SJSA1 (cell line): Measurements from ENCODE around the gene PSME4. TPM values are rescaled to one million over a fixed set of nuclear protein-coding genes. Genes with fewer than 3 reads are reported as not detected.
"Not testable (repeated sequence)": the region's sequence is repeated elsewhere in the genome, so short reads cannot be mapped to it uniquely, and the experiment has no call there.

Source experiments
- DNase-seq, 2 experiments: peaks; one replicate each; pipeline ENCODE4 v3.0.0-alpha.2; 2015 to 2020; ENCODE audit warnings: low spot score in 2 of 2, low read depth in 1 of 2
- H3K27ac ChIP-seq: fragments of 250-450 bp; sonication (Bioruptor Pico); 2 replicates; pipeline ENCODE4 v1.5.1; 2020; ENCODE audit warnings: mild to moderate bottlenecking, moderate library complexity
- H3K27me3 ChIP-seq: fragments of 250-450 bp; sonication (Bioruptor Pico); replicated peaks from 2 replicates; pipeline ENCODE4 v1.5.1; 2020; ENCODE audit warnings: mild to moderate bottlenecking, moderate library complexity
- H3K36me3 ChIP-seq: fragments of 250-450 bp; sonication (Bioruptor Pico); 2 replicates; pipeline ENCODE4 v1.5.1; 2020; ENCODE audit warnings: mild to moderate bottlenecking
- H3K4me1 ChIP-seq: fragments of 250-450 bp; sonication (Bioruptor Pico); replicated peaks from 2 replicates; pipeline ENCODE4 v1.6.1; 2021; ENCODE audit warnings: mild to moderate bottlenecking
- H3K4me3 ChIP-seq: fragments of 250-450 bp; sonication (Bioruptor Pico); 2 replicates; pipeline ENCODE4 v1.5.1; 2020; ENCODE audit warnings: mild to moderate bottlenecking
- H3K9me3 ChIP-seq: fragments of 250-450 bp; sonication (Bioruptor Pico); replicated peaks from 2 replicates; pipeline ENCODE4 v1.5.1; 2020; ENCODE audit warnings: mild to moderate bottlenecking
- total RNA-seq: library from RNA; depleted of rRNA; stranded (reverse); fragments of >200 nt; shearing (Covaris generic); gene quantifications from 2 replicates; pipeline ENCODE4 v1.2.3, GENCODE V29; 2014; rRNA removed

PSME4 gene
- total RNA-seq, 1 experiment from 2014 or later: 44.9 TPM

- no peaks in the 10 kb centered on the region for H3K27me3 ChIP-seq
- H3K9me3 ChIP-seq: 0 out of 2 replicates have a peak, but pooled peaks cover 2% of the 10 kb centered on the region
- no peak overlapping the region for H3K4me3 ChIP-seq
- H3K4me1 ChIP-seq: no peaks in the 10 kb centered on the region
- no peak for DNase-seq
- no peak overlapping the region for H3K27ac ChIP-seq
- no peaks in the 10 kb centered on the region for H3K36me3 ChIP-seq
Observed at GRCh38 chr2:53828331-53828730, 142.5 kb downstream of the PSME4 start.

- no peak overlapping the region for H3K4me3 ChIP-seq
- H3K27me3 ChIP-seq: no peaks in the 10 kb centered on the region
- H3K36me3 ChIP-seq: no peaks in the 10 kb centered on the region
- H3K27ac ChIP-seq: no peak overlapping the region
- DNase-seq: no peak
- H3K9me3 ChIP-seq: 0 out of 2 replicates have a peak, but pooled peaks cover 2% of the 10 kb centered on the region
- no peaks in the 10 kb centered on the region for H3K4me1 ChIP-seq
Observed at GRCh38 chr2:53827398-53828175, 143.2 kb downstream of the PSME4 start.

- H3K27ac ChIP-seq: no peak overlapping the region
- H3K4me3 ChIP-seq: no peak overlapping the region
- no peaks in the 10 kb centered on the region for H3K27me3 ChIP-seq
- DNase-seq: no peak
- 0 out of 2 replicates have a peak, but pooled peaks cover 2% of the 10 kb centered on the region for H3K9me3 ChIP-seq
- H3K4me1 ChIP-seq: no peaks in the 10 kb centered on the region
- H3K36me3 ChIP-seq: no peaks in the 10 kb centered on the region
Observed at GRCh38 chr2:53826587-53827397, 144.0 kb downstream of the PSME4 start.

GRCh38 chr2:53826030-53826410, 144.8 kb downstream of the PSME4 start:
- H3K36me3 ChIP-seq: no peaks in the 10 kb centered on the region
- H3K4me3 ChIP-seq: no peak overlapping the region
- no peak for DNase-seq
- H3K27ac ChIP-seq: no peak overlapping the region
- 0 out of 2 replicates have a peak, but pooled peaks cover 2% of the 10 kb centered on the region for H3K9me3 ChIP-seq
- no peaks in the 10 kb centered on the region for H3K27me3 ChIP-seq
- no peaks in the 10 kb centered on the region for H3K4me1 ChIP-seq

- H3K27me3 ChIP-seq, H3K27ac ChIP-seq, H3K4me1 ChIP-seq, DNase-seq, H3K4me3 ChIP-seq, H3K9me3 ChIP-seq: not testable (repeated sequence)
- peaks cover 12% of the 10 kb centered on the region for H3K36me3 ChIP-seq
Observed at GRCh38 chr2:53823639-53824038, 147.2 kb downstream of the PSME4 start.

- no peak for DNase-seq
- Histone ChIP-seq H3K4me1 (no peaks in the 10 kb centered on the region), H3K36me3 (peaks cover 17% of the 10 kb centered on the region), H3K27me3 (no peaks in the 10 kb centered on the region), H3K9me3 (no peaks in the 10 kb centered on the region), H3K4me3 (no peak overlapping the region), H3K27ac (no peak overlapping the region)
Observed at GRCh38 chr2:53821810-53822209, 149.0 kb downstream of the PSME4 start.

DNA sequence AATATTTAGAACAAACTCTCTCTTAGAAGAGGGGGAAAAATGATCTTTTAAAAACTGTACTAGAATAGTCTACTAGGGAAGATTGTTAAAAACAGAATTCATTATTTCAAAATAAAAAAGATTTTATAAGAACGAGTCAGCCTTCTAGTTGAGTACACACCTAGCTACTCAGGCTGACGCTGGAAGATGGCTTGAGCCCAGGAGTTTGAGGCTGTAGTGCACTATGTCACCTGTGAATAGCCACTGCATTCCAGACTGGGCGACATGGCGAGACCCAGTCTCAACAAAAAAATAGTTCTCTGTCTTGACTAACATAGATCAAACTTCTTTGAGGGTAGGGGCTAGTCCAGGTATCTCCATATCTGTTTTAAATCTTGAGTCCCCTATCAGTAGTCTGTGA, 150.1 kb downstream of the PSME4 start:
- no peaks in the 10 kb centered on the region for H3K4me1 ChIP-seq
- no peak for DNase-seq

DNA sequence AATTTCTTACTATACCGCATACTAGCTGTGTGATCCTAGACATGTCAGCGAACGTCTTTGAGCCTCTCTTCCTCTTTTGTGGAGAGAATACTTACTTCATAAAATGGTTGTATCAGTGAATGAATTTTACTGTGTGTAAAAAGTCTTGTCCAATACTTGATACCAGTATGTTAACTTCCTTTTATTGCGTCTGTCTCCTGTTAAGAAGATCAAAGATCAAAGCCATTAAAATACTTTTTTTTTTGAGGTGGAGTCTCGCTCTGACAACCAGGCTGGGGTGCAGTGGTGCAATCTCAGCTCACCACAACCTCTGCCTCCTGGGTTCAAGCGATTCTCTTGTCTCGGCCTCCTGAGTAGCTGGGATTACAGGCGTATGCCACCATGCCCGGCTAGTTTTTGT, 150.7 kb downstream of the PSME4 start:
- no peaks in the 10 kb centered on the region for H3K4me1 ChIP-seq
- H3K27ac ChIP-seq: no peak overlapping the region
- no peaks in the 10 kb centered on the region for H3K27me3 ChIP-seq
- DNase-seq: no peak
- peaks cover 32% of the 10 kb centered on the region for H3K36me3 ChIP-seq
- H3K9me3 ChIP-seq: no peaks in the 10 kb centered on the region
- no peak overlapping the region for H3K4me3 ChIP-seq

More for the DNA sequence above, 150.1 kb downstream of the PSME4 start:
- H3K27me3 ChIP-seq: no peaks in the 10 kb centered on the region
- H3K9me3 ChIP-seq: no peaks in the 10 kb centered on the region
- H3K27ac ChIP-seq: no peak overlapping the region
- peaks cover 25% of the 10 kb centered on the region for H3K36me3 ChIP-seq
- no peak overlapping the region for H3K4me3 ChIP-seq

GRCh38 chr2:53819634-53820033, 151.2 kb downstream of the PSME4 start:
- Histone ChIP-seq H3K27ac (no peak overlapping the region), H3K36me3 (peaks cover 33% of the 10 kb centered on the region), H3K4me3 (no peak overlapping the region), H3K4me1 (no peaks in the 10 kb centered on the region), H3K9me3 (no peaks in the 10 kb centered on the region), H3K27me3 (no peaks in the 10 kb centered on the region)
- DNase-seq: no peak

GRCh38 chr2:53818854-53819435, 151.8 kb downstream of the PSME4 start:
- Histone ChIP-seq H3K9me3 (no peaks in the 10 kb centered on the region), H3K27ac (no peak overlapping the region), H3K4me1 (no peaks in the 10 kb centered on the region), H3K4me3 (no peak overlapping the region), H3K27me3 (no peaks in the 10 kb centered on the region), H3K36me3 (peaks cover 38% of the 10 kb centered on the region)
- DNase-seq: no peak

Other genes starting within 250 kb of the PSME4 start
- 19.2 and 19.8 TPM in 2 replicates for gene CHAC2, start 203.2 kb downstream of the PSME4 start, total RNA-seq
- 15.7 and 32.3 TPM in 2 replicates for gene ASB3, start 184.0 kb downstream of the PSME4 start, total RNA-seq
- 68.3 and 79.2 TPM in 2 replicates for gene ERLEC1, start 183.9 kb downstream of the PSME4 start, total RNA-seq
- gene GPR75, start 111.0 kb downstream of the PSME4 start, total RNA-seq: 1.5 and 2.3 TPM in 2 replicates
- 9.2 and 13.6 TPM in 2 replicates for gene ACYP2, start 144.6 kb upstream of the PSME4 start, total RNA-seq